Lower leg skin (tissue), 3 donors: Measurements from ENCODE around the gene SORCS2.

Experiments used
- CTCF ChIP-seq, 3 donors: fragments of 450-650 bp; IDR thresholded peaks; one replicate each; pipeline ENCODE4 v1.5.1; 2016; ENCODE audit warnings: antibody characterized with exemption in 3 of 3, mild to moderate bottlenecking in 3 of 3, moderate library complexity in 2 of 3
- POLR2A ChIP-seq, 2 donors: fragments of 450-650 bp; IDR thresholded peaks; one replicate each; pipeline ENCODE4 v1.6.1; 2016 to 2017; ENCODE audit warnings: antibody characterized with exemption in 2 of 2, mild to moderate bottlenecking in 1 of 2, moderate library complexity in 1 of 2

- TF ChIP-seq CTCF (IDR thresholded peaks at IDR 0.05) (no peak), POLR2A (IDR thresholded peaks at IDR 0.05) (no peak)
Observed at GRCh38 chr4:7666744-7667143, 474.4 kb downstream of the SORCS2 start.
